Upper lobe of left lung (tissue), 6 donors: ENCODE measurements around the gene C16orf54. TPM values are rescaled to one million over a fixed set of nuclear protein-coding genes. Genes with fewer than 3 reads are reported as not detected.

ENCODE experiments used
- ATAC-seq, 2 donors: fragments of 200-7000 bp; cut with Tn5 transposase; one replicate each; pipeline ENCODE4 v1.9.1; 2022; ENCODE audit warnings: mild to moderate bottlenecking in 2 of 2, moderate library complexity in 2 of 2; ENCODE audit not compliant: low FRiP score in 2 of 2
- DNase-seq, 2 donors: peaks; one replicate each; pipeline ENCODE4 v3.0.0-alpha.2; 2019 to 2020
- H3K27ac ChIP-seq, 4 donors: fragments of 200-600 bp; sonication (generic); one replicate each; pipeline ENCODE4 v1.5.1; 2016 to 2019
- H3K27me3 ChIP-seq, 4 donors: fragments of 200-600 bp; sonication (generic); one replicate each; pipeline ENCODE4 v1.5.1; 2017 to 2019
- H3K36me3 ChIP-seq, 4 donors: fragments of 200-600 bp; sonication (generic); one replicate each; pipeline ENCODE4 v1.5.1; 2016 to 2019
- H3K4me1 ChIP-seq, 4 donors: fragments of 200-600 bp; sonication (generic); one replicate each; pipeline ENCODE4 v1.5.1; 2018 to 2019
- H3K4me3 ChIP-seq, 4 donors: fragments of 200-600 bp; sonication (generic); one replicate each; pipeline ENCODE4 v1.5.1; 2017 to 2019; ENCODE audit warnings: mild to moderate bottlenecking in 2 of 4, moderate library complexity in 1 of 4
- H3K9me3 ChIP-seq, 4 donors: fragments of 200-600 bp; sonication (generic); one replicate each; pipeline ENCODE4 v1.5.1; 2018 to 2019
- CTCF ChIP-seq, 6 experiments: fragments of 450-650 bp in 4 of 6; fragments of 200-600 bp in 2 of 6; sonication (generic) in 2 of 6; IDR thresholded peaks; one replicate each; pipeline ENCODE4 v1.5.1; 2016 to 2019; ENCODE audit warnings: antibody characterized with exemption in 6 of 6
- EP300 ChIP-seq, 4 donors: sonication (generic); formaldehyde crosslinking; IDR thresholded peaks; one replicate each; pipeline ENCODE4 v1.5.1; 2017; ENCODE audit warnings: antibody characterized with exemption in 4 of 4, control low read depth in 2 of 4
- POLR2A ChIP-seq, 4 donors: fragments of 450-650 bp; IDR thresholded peaks; one replicate each; pipeline ENCODE4 v1.5.1; 2016 to 2017; ENCODE audit warnings: antibody characterized with exemption in 4 of 4, mild to moderate bottlenecking in 2 of 4
- POLR2AphosphoS5 ChIP-seq, 2 donors: sonication (generic); formaldehyde crosslinking; IDR thresholded peaks; one replicate each; pipeline ENCODE4 v1.5.1; 2017; ENCODE audit warnings: antibody characterized with exemption in 2 of 2
- WGBS, 2 donors: methylation state at CpG; one replicate each; pipeline ENCODE4 v1.1.5; 2017 to 2018; 5-methylcytosine and 5-hydroxymethylcytosine counted together
- total RNA-seq, 6 donors: library from RNA; depleted of rRNA in 4 of 6; stranded (reverse); fragments of >200 nt in 4 of 6; gene quantifications; one replicate each; pipeline versions ENCODE4 v1.1.0 to v1.2.1, GENCODE V29; 2016 to 2021
- donor health status: DM: no; HTN: no; CAD: no; lungs with moderate emphysema.
- donor health status: DM: no; HTN: yes; CAD: no; lungs with severe emphysema.

The C16orf54 gene
- total RNA-seq, 6 donors from 2014 or later, result 2.4 to 17.3 (median 7.5) TPM

GRCh38 chr16:29770250-29770929 lies 24.6 kb upstream of the C16orf54 start:
- Histone ChIP-seq H3K27me3 (no peaks in the 10 kb centered on the region), H3K4me1 (no peaks in the 10 kb centered on the region), H3K9me3 (no peaks in the 10 kb centered on the region), H3K27ac (no peak overlapping the region), H3K36me3 (no peaks in the 10 kb centered on the region), H3K4me3 (no peak overlapping the region)
- ATAC-seq (no peak), DNase-seq (no peak)
- WGBS, 2 donors, result 75 to 76% methylated on average over 7 of the region's 7 CpGs
- TF ChIP-seq POLR2A (IDR thresholded peaks at IDR 0.05) (no peak), CTCF (IDR thresholded peaks at IDR 0.05) (no peak), POLR2AphosphoS5 (IDR thresholded peaks at IDR 0.05) (no peak), EP300 (IDR thresholded peaks at IDR 0.05) (no peak)

DNA sequence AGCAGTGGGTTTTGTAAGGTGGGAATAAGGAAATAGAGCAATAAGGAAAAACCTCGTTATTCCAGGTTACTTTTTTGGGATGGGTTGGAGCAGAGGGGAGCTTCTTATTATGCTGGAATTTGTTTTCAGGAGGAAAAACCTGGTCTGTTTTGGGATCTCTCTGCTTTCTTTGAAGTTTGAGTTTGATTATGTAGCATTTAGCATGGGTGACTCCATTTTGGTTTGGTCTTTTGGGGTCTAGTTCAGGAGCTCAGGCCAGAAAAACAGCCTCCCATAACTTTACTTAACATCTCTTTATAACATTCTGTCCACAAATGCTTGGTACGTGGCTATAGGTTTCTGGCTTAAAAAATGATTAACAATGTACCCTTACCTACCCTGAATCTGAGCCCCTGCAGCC lies 23.7 kb upstream of the C16orf54 start:
- peaks cover 0 to 4% (median 0%) of the 10 kb centered on the region in 4 donors for H3K4me1 ChIP-seq
- TF ChIP-seq POLR2A (IDR thresholded peaks at IDR 0.05), result no peak
- no peak for TF ChIP-seq POLR2AphosphoS5 (IDR thresholded peaks at IDR 0.05)
- no peak for TF ChIP-seq EP300 (IDR thresholded peaks at IDR 0.05)
- no peak for TF ChIP-seq CTCF (IDR thresholded peaks at IDR 0.05)
- DNase-seq (no peak), ATAC-seq (no peak)
- no peak overlapping the region for H3K27ac ChIP-seq
- no peaks in the 10 kb centered on the region for H3K27me3 ChIP-seq
- 86 to 93% methylated on average over 2 of the region's 2 CpGs for WGBS, 2 donors
- H3K9me3 ChIP-seq, result no peaks in the 10 kb centered on the region
- no peak overlapping the region for H3K4me3 ChIP-seq
- no peaks in the 10 kb centered on the region for H3K36me3 ChIP-seq

GRCh38 chr16:29767062-29767461 lies 21.3 kb upstream of the C16orf54 start:
- 91 to 92% methylated on average over 3 of the region's 3 CpGs for WGBS, 2 donors
- DNase-seq, result no peak
- H3K27ac ChIP-seq, result no peak overlapping the region
- no peaks in the 10 kb centered on the region for H3K36me3 ChIP-seq
- no peak for ATAC-seq
- TF ChIP-seq POLR2AphosphoS5 (IDR thresholded peaks at IDR 0.05), result no peak
- no peak for TF ChIP-seq POLR2A (IDR thresholded peaks at IDR 0.05)
- no peak for TF ChIP-seq EP300 (IDR thresholded peaks at IDR 0.05)
- TF ChIP-seq CTCF (IDR thresholded peaks at IDR 0.05), result no peak
- no peaks in the 10 kb centered on the region for H3K27me3 ChIP-seq
- H3K4me1 ChIP-seq, result peaks cover 0 to 4% (median 0%) of the 10 kb centered on the region in 4 donors
- H3K9me3 ChIP-seq, result no peaks in the 10 kb centered on the region
- H3K4me3 ChIP-seq, result no peak overlapping the region

DNA sequence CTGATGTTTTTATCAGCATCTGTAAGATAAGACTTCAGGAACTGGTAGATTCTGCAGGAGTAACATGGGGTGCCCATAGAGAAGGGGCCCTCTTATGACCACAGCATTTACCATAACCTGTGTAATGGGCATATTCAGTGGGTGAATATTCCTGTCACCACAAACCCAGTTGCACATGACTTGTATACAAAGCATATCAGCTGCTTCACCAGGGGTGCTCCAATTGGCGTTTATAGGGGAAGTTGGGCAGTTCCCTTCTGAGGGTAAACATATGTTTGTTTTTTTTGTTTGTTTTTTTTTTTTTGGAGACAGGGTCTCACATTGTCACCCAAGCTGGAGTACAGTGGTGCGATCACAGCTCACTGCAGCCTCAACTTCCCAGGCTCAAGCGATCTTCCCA lies 20.8 kb upstream of the C16orf54 start:
- ATAC-seq (no peak), DNase-seq (no peak)
- 74 to 77% methylated on average over 3 of the region's 3 CpGs for WGBS, 2 donors

More for the DNA sequence above, 20.8 kb upstream of the C16orf54 start:
- TF ChIP-seq EP300 (IDR thresholded peaks at IDR 0.05) (no peak), CTCF (IDR thresholded peaks at IDR 0.05) (no peak), POLR2AphosphoS5 (IDR thresholded peaks at IDR 0.05) (no peak), POLR2A (IDR thresholded peaks at IDR 0.05) (no peak)
- Histone ChIP-seq H3K4me3 (no peak overlapping the region), H3K27ac (no peak overlapping the region), H3K9me3 (no peaks in the 10 kb centered on the region), H3K27me3 (no peaks in the 10 kb centered on the region), H3K4me1 (peaks cover 0 to 4% (median 0%) of the 10 kb centered on the region in 4 donors), H3K36me3 (no peaks in the 10 kb centered on the region)
